Measurements from ENCODE around the gene NRP2. TPM values are rescaled to one million over a fixed set of nuclear protein-coding genes. Genes with fewer than 3 reads are reported as not detected.

The NRP2 gene
- total RNA-seq, 1 donor from 2014 or later = 27.8 TPM

DNA sequence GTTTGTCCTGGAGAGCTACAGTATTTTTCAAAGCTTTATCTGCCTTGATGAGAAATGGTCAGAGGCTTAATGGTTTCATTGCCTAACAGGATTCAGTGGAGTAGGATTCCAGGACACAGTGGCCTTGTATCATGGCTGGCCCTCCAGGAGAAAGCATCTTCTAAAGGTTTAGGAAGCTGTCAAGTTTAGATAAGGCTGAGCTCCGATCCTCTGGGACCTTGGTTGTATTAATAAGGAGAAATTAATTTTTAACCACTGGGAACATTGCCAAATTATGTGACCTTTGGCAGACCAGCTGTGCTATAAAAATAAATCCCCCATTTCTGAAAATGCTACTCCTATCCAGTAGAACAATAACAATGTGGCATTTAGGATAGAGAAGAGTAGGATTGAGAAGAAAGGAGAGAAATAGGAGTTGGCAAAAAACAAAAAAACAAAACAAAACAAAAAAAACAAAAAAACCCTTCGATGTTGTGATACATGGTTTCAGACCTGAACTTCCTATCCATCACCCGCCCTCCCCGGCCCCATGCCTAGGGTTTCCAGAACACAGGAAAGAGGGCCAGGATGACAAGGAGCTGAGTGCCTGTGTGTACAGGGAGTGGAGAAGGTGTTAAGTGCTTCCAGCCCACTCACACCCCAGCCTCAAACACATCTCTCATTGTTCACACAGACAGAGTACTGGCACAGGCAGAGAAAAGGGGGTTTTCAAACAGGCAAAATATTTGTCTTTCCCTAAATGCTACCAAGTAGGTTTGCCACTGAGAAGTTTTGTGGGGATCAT, 6.3 kb downstream of the NRP2 start:
- Mint-ChIP-seq H3K9me3 (no peaks in the 10 kb centered on the region), H3K27me3 (ENCODE audit: insufficient read depth, low read depth) (peaks cover 53% of the 10 kb centered on the region), H3K36me3 (peaks cover 4% of the 10 kb centered on the region), H3K27ac (no peak overlapping the region), H3K4me1 (peaks cover 47% of the 10 kb centered on the region), H3K4me3 (no peak overlapping the region)
- H4K20me1 ChIP-seq (ENCODE audit: low read depth) = peaks cover 8% of the 10 kb centered on the region
- no peak for DNase-seq (ENCODE audit: low spot score)
- H3K9me3 ChIP-seq (ENCODE audit: low read depth) = no peaks in the 10 kb centered on the region
- no peak overlapping the region for H3K27ac ChIP-seq
- H3K9ac ChIP-seq = no peak overlapping the region
- H3F3A ChIP-seq (ENCODE audit: low read depth) = peaks cover 20% of the 10 kb centered on the region
- peaks cover 37% of the 10 kb centered on the region for H3K27me3 ChIP-seq
- H3K79me2 ChIP-seq (ENCODE audit: low read depth) = peaks cover 77% of the 10 kb centered on the region
- H3K4me2 ChIP-seq = no peak overlapping the region
- no peak overlapping the region for H3K4me3 ChIP-seq
- no peaks in the 10 kb centered on the region for H3K36me3 ChIP-seq
- H3K4me1 ChIP-seq = peaks cover 35% of the 10 kb centered on the region
- no peak overlapping the region for H2AFZ ChIP-seq (replicated peaks)
- TF ChIP-seq EZH2phosphoT487 (IDR thresholded peaks at IDR 0.05) (no peak), EZH2 (IDR thresholded peaks at IDR 0.05) (no peak)
- TF ChIP-seq, protein P1, sequence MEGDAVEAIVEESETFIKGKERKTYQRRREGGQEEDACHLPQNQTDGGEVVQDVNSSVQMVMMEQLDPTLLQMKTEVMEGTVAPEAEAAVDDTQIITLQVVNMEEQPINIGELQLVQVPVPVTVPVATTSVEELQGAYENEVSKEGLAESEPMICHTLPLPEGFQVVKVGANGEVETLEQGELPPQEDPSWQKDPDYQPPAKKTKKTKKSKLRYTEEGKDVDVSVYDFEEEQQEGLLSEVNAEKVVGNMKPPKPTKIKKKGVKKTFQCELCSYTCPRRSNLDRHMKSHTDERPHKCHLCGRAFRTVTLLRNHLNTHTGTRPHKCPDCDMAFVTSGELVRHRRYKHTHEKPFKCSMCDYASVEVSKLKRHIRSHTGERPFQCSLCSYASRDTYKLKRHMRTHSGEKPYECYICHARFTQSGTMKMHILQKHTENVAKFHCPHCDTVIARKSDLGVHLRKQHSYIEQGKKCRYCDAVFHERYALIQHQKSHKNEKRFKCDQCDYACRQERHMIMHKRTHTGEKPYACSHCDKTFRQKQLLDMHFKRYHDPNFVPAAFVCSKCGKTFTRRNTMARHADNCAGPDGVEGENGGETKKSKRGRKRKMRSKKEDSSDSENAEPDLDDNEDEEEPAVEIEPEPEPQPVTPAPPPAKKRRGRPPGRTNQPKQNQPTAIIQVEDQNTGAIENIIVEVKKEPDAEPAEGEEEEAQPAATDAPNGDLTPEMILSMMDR (IDR thresholded peaks at IDR 0.05) = no peak

DNA sequence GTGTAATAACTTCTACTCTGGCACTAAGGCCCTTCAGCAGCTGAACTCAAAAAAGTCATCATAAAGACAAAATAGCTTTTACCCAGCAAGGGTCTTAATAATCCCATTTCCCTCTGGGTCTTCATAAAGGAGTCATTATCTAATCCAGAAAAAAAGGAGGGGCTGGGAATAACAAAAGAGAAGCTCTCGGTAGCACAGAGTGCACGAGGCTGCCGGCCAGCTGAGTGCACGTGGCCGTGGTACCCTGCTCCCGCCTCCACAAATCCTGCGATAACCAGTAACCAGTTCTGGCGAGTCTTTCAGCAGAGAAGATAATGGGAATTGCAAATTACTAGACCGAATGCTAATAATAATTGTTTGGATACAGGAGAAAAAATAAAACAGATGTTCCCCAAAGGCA, 7.5 kb downstream of the NRP2 start:
- Histone ChIP-seq H3K27ac (no peak overlapping the region), H3K79me2 (ENCODE audit: low read depth) (peaks cover 77% of the 10 kb centered on the region), H3K4me1 (peaks cover 26% of the 10 kb centered on the region), H3K9me3 (ENCODE audit: low read depth) (no peaks in the 10 kb centered on the region), H3F3A (ENCODE audit: low read depth) (peaks cover 26% of the 10 kb centered on the region), H3K9ac (no peak overlapping the region), H3K4me2 (no peak overlapping the region), H2AFZ (replicated peaks) (no peak overlapping the region), H3K27me3 (peaks cover 25% of the 10 kb centered on the region), H3K36me3 (no peaks in the 10 kb centered on the region), H3K4me3 (no peak overlapping the region), H4K20me1 (ENCODE audit: low read depth) (peaks cover 8% of the 10 kb centered on the region)
- Mint-ChIP-seq H3K4me1 (peaks cover 37% of the 10 kb centered on the region), H3K36me3 (peaks cover 4% of the 10 kb centered on the region), H3K9me3 (no peaks in the 10 kb centered on the region), H3K27ac (no peak overlapping the region), H3K27me3 (ENCODE audit: insufficient read depth, low read depth) (peaks cover 41% of the 10 kb centered on the region), H3K4me3 (no peak overlapping the region)
- no peak for TF ChIP-seq EZH2phosphoT487 (IDR thresholded peaks at IDR 0.05)
- TF ChIP-seq EZH2 (IDR thresholded peaks at IDR 0.05) = no peak
- DNase-seq (ENCODE audit: low spot score) = no peak

DNA sequence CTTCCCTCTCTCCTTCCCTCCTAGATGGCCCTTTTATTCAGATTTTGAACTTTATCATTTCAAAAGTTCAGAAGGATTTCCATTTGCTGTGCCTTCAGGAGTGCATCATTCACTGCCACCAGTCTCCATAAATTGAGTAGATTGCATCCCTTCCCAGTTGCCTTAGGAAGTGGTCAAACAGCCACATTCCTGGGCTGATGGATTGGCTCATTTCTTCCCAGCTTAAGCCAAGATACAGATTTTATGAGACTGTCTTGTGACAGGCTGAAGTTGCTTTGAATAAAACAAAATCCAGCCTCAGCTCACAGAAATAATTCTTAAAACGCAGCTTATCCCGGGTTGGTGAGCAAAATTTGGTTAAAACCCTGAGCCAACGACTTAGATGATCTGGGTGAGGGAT, 9.8 kb downstream of the NRP2 start:
- H3K9ac ChIP-seq = no peak overlapping the region
- no peak overlapping the region for H3K4me2 ChIP-seq
- H3K27me3 ChIP-seq = peaks cover 2% of the 10 kb centered on the region
- Mint-ChIP-seq H3K9me3 (no peaks in the 10 kb centered on the region), H3K4me1 (peaks cover 41% of the 10 kb centered on the region), H3K27me3 (ENCODE audit: insufficient read depth, low read depth) (peaks cover 26% of the 10 kb centered on the region), H3K27ac (no peak overlapping the region), H3K36me3 (peaks cover 4% of the 10 kb centered on the region), H3K4me3 (no peak overlapping the region)
- H3K36me3 ChIP-seq = no peaks in the 10 kb centered on the region
- H3K4me3 ChIP-seq = no peak overlapping the region
- H3F3A ChIP-seq (ENCODE audit: low read depth) = peaks cover 29% of the 10 kb centered on the region
- no peak overlapping the region for H3K27ac ChIP-seq
- TF ChIP-seq EZH2 (IDR thresholded peaks at IDR 0.05) = no peak
- TF ChIP-seq, protein P1 (IDR thresholded peaks at IDR 0.05) = no peak
- TF ChIP-seq EZH2phosphoT487 (IDR thresholded peaks at IDR 0.05) = no peak
- no peak overlapping the region for H2AFZ ChIP-seq (replicated peaks)
- H4K20me1 ChIP-seq (ENCODE audit: low read depth) = peaks cover 8% of the 10 kb centered on the region
- no peaks in the 10 kb centered on the region for H3K9me3 ChIP-seq (ENCODE audit: low read depth)
- H3K4me1 ChIP-seq = peaks cover 31% of the 10 kb centered on the region
- no peak for DNase-seq (ENCODE audit: low spot score)
- peaks cover 66% of the 10 kb centered on the region for H3K79me2 ChIP-seq (ENCODE audit: low read depth)

DNA sequence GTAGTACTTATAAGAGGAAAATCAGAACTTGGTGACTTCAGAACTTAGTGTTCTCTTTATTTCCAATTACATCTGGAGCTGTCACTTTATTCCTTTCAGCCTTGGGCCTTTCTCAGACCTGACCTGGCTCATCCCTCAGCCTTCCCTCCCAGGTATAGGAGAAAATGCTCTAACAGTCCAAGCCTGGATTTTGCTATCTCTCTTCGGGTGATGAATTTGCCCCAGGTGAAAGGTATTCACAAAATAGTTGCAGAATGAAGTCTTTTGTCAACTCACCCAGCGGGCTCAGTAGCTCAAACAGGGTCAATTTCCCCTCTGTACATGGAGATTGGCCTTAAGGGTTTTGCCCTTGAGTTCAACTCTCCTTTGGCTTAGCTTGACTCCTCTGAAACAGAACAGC, 12.0 kb downstream of the NRP2 start:
- DNase-seq (ENCODE audit: low spot score) = no peak
- Mint-ChIP-seq H3K4me3 (no peak overlapping the region), H3K9me3 (no peaks in the 10 kb centered on the region), H3K27me3 (ENCODE audit: insufficient read depth, low read depth) (peaks cover 26% of the 10 kb centered on the region), H3K27ac (no peak overlapping the region), H3K4me1 (peaks cover 46% of the 10 kb centered on the region), H3K36me3 (peaks cover 2% of the 10 kb centered on the region)
- H3K4me2 ChIP-seq = no peak overlapping the region
- peaks cover 51% of the 10 kb centered on the region for H3K4me1 ChIP-seq
- TF ChIP-seq EZH2 (IDR thresholded peaks at IDR 0.05) (no peak), EZH2phosphoT487 (IDR thresholded peaks at IDR 0.05) (no peak)
- TF ChIP-seq, protein P1 (IDR thresholded peaks at IDR 0.05) = no peak
- peaks cover 7% of the 10 kb centered on the region for H4K20me1 ChIP-seq (ENCODE audit: low read depth)
- no peak overlapping the region for H2AFZ ChIP-seq (replicated peaks)
- no peak overlapping the region for H3K27ac ChIP-seq
- H3K27me3 ChIP-seq = no peaks in the 10 kb centered on the region
- no peaks in the 10 kb centered on the region for H3K36me3 ChIP-seq
- H3K9me3 ChIP-seq (ENCODE audit: low read depth) = no peaks in the 10 kb centered on the region
- H3K79me2 ChIP-seq (ENCODE audit: low read depth) = peaks cover 51% of the 10 kb centered on the region
- H3K9ac ChIP-seq = no peak overlapping the region
- H3F3A ChIP-seq (ENCODE audit: low read depth) = peaks cover 34% of the 10 kb centered on the region
- H3K4me3 ChIP-seq = no peak overlapping the region
